RWPE2 (cell line): ENCODE results near the gene UQCRHL.
A peak's percentile ranks its signal among the peaks of the same experiment; 100 is the strongest.

Experiments
- ATAC-seq: fragments of 200-7000 bp; cut with Tn5 transposase; 3 replicates; pipeline ENCODE4 v1.9.1; 2021; ENCODE audit warnings: low read depth
- DNase-seq: peaks from one replicate; pipeline ENCODE4 v3.0.0-alpha.2; 2020; ENCODE audit warnings: low spot score
- H3K27ac ChIP-seq: fragments of 450-650 bp; 2 replicates; pipeline ENCODE4 v1.5.1; 2017; ENCODE audit warnings: mild to moderate bottlenecking; ENCODE audit not compliant: poor library complexity, severe bottlenecking
- H3K27me3 ChIP-seq: fragments of 250-450 bp; sonication (Bioruptor Pico); 2 replicates; pipeline ENCODE4 v1.5.1; 2021; ENCODE audit warnings: mild to moderate bottlenecking, moderate library complexity; ENCODE audit not compliant: insufficient read depth, poor library complexity, severe bottlenecking
- H3K36me3 ChIP-seq: fragments of 250-450 bp; sonication (Bioruptor Pico); 2 replicates; pipeline ENCODE4 v1.5.1; 2020; ENCODE audit warnings: low read depth, mild to moderate bottlenecking, moderate library complexity
- H3K4me1 ChIP-seq: fragments of 250-450 bp; sonication (Bioruptor Pico); 2 replicates; pipeline ENCODE4 v1.5.1; 2021; ENCODE audit warnings: mild to moderate bottlenecking, moderate library complexity; ENCODE audit not compliant: insufficient read depth, poor library complexity, severe bottlenecking
- H3K4me3 ChIP-seq: fragments of 250-450 bp; sonication (Bioruptor Pico); 2 replicates; pipeline ENCODE4 v1.5.1; 2021; ENCODE audit warnings: mild to moderate bottlenecking, moderate library complexity; ENCODE audit not compliant: severe bottlenecking
- H3K9me3 ChIP-seq: fragments of 250-450 bp; sonication (Bioruptor Pico); 2 replicates; pipeline ENCODE4 v1.5.1; 2021; ENCODE audit warnings: mild to moderate bottlenecking, moderate library complexity; ENCODE audit not compliant: severe bottlenecking
- CTCF ChIP-seq: fragments of 450-650 bp; IDR thresholded peaks from one replicate; pipeline ENCODE4 v1.5.1; 2017; ENCODE audit warnings: mild to moderate bottlenecking, moderate library complexity; ENCODE audit not compliant: poor library complexity, severe bottlenecking

UQCRHL gene

DNA sequence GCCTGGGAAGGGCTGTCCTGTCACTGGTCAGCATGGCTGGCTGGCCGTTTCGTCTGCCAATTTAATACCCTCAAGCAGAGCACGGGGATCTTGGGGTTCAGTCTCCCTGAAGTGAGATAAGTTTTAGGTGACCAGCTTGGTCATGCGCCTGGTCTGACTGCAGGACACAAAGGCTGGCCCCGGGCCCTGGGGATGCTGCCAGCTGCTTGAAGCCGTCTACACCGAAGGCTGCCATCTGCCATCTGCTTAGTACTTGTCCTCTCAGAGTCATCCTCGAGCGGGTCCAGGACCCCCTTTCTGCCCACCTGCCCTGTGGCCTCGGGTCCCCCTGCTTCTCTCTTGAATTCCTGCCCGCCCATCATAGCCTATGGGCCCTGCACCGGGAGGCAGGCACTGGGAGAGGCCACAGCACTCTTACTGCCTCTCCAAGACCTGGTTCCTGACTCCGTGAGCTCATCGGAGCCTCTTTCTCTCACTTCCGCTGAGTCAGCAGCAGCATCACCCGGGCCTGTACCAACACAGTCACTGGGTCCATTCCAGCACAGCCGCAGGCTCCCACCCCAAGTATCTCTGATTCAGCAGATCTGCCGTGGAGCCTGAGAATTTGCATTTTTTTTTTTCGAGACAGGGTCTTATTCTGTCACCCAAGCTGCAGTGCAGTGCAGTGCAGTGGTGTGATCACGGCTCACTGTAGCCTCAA lies 41.8 kb downstream of the UQCRHL start:
- peaks cover 77% of the 10 kb centered on the region for H3K36me3 ChIP-seq
- H3K27me3 ChIP-seq = no peaks in the 10 kb centered on the region
- DNase-seq (peak; percentile 96), ATAC-seq (peak; percentile 87)
- no peaks in the 10 kb centered on the region for H3K9me3 ChIP-seq
- H3K4me1 ChIP-seq = peaks cover 41% of the 10 kb centered on the region
- no peak overlapping the region for H3K4me3 ChIP-seq
- TF ChIP-seq CTCF = no peak
- peak overlapping the region; percentile 94 for H3K27ac ChIP-seq

DNA sequence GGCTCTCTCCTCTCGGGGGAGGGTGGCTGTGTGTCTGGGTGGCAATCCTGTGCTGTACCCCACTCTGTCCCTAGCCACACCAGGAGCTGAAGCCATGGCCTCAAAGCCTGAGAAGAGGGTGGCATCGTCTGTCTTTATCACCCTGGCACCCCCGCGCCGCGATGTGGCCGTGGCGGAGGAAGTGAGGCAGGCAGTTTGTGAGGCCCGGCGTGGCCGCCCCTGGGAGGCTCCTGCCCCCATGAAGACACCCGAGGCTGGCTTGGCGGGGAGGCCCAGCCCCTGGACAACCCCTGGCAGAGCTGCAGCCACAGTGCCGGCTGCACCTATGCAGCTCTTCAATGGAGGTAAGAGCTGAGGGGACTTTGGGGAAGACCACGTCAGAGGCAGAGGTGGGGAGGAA lies 42.6 kb downstream of the UQCRHL start:
- Histone ChIP-seq H3K4me3 (peak overlapping the region; percentile 6), H3K9me3 (no peaks in the 10 kb centered on the region), H3K36me3 (peaks cover 73% of the 10 kb centered on the region), H3K27ac (peak overlapping the region; percentile 94), H3K27me3 (no peaks in the 10 kb centered on the region), H3K4me1 (peaks cover 41% of the 10 kb centered on the region)
- TF ChIP-seq CTCF = no peak
- ATAC-seq (no peak), DNase-seq (no peak)

- H3K4me1 ChIP-seq = peaks cover 41% of the 10 kb centered on the region
- peak overlapping the region; percentile 94 for H3K27ac ChIP-seq
- peak; percentile 85 for DNase-seq
- H3K36me3 ChIP-seq = peaks cover 68% of the 10 kb centered on the region
- peak overlapping the region; percentile 6 for H3K4me3 ChIP-seq
- no peaks in the 10 kb centered on the region for H3K27me3 ChIP-seq
- ATAC-seq = peak; percentile 70
- no peaks in the 10 kb centered on the region for H3K9me3 ChIP-seq
- no peak for TF ChIP-seq CTCF
These were observed 43.1 kb downstream of the UQCRHL start for GRCh38 chr1:15764269-15764764.

DNA sequence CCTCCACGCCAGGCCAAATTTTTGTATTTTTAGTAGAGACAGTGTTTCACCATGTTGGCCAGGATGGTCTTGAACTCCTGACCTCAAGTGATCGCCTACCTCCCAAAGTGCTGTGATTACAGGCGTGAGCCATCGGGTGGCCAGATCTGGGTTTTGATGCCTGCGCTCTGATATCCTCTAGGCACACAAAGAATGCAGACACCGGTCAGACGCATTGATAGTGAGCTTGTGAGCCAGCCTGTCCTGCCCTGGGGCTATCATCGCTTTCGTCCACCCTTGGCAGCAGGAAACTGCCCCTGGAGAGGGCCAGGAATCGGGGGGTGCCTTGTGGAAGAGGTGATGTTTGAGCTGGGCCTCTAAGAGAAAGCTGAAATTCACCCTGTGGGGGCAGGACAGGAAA lies 44.9 kb downstream of the UQCRHL start:
- DNase-seq (no peak), ATAC-seq (no peak)
- Histone ChIP-seq H3K4me3 (no peak overlapping the region), H3K4me1 (peaks cover 47% of the 10 kb centered on the region), H3K27ac (peak overlapping the region; percentile 94), H3K27me3 (no peaks in the 10 kb centered on the region), H3K36me3 (peaks cover 50% of the 10 kb centered on the region), H3K9me3 (no peaks in the 10 kb centered on the region)
- no peak for TF ChIP-seq CTCF
